ENCODE measurements around the gene PCSK5.
A peak's percentile ranks its signal among the peaks of the same experiment; 100 is the strongest.

The PCSK5 gene

DNA sequence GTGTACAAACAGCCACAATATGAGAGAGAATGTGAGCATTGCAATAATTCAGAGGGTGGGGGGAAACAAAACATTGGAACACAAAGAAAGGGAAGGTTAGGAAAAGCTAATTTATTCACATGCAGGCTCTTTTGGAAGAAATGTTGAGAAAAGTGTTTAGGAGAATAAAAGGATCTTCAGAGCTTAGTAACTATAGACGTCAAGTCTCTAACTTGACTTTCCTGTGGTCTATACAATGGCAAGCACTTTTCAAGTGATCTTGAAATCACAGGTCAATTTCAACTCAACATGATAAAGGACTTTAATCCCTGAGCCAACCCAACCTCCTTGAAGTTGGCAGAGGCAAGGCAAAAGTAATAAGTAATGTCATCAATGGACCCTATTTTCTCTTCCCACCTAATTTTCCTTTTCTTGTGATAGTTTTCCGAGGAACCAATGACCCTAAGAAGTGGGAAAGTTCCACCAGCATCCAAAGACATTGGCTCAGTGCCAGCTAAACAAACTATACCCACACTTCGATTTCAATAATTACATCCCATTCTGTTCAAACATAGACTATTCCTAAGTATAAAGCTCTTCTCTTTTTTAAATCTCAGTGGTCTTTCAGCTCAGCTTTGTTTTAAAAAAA, 480.0 kb downstream of the PCSK5 start:
- DNase-seq = no peak

GRCh38 chr9:76371901-76372300, 481.4 kb downstream of the PCSK5 start:
- DNase-seq = no peak

- no peak for DNase-seq
These were observed 481.9 kb downstream of the PCSK5 start for GRCh38 chr9:76372336-76372735.

DNA sequence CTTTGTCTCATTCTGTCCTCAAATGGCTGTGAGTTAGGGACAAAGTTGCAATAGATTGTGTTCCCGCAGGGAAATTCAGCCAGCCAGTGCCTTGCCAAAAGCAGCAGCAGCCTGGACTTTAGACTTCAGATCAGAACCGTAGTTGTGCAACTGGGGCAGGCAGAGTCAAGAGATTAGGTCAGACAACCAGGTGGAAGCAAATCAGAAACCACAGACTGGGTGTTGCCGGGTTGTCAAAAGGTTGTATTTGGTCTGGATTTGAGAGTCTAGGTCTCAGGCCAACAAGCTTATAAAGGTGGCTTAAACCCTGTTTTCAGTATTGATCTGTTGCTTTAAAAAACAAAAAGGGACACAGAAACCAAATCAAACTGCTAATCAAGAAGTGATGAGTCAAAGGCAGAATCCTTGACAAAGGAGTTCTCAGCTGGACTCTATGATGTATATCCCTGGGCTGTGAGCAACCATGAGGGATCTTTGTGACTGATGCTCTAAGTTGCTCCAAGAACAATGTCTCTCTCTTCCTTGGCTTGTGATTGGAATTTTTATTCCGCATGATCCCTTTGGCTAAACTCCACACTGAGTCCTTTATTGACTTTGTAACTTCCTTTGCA, 482.8 kb downstream of the PCSK5 start:
- no peak for DNase-seq

DNA sequence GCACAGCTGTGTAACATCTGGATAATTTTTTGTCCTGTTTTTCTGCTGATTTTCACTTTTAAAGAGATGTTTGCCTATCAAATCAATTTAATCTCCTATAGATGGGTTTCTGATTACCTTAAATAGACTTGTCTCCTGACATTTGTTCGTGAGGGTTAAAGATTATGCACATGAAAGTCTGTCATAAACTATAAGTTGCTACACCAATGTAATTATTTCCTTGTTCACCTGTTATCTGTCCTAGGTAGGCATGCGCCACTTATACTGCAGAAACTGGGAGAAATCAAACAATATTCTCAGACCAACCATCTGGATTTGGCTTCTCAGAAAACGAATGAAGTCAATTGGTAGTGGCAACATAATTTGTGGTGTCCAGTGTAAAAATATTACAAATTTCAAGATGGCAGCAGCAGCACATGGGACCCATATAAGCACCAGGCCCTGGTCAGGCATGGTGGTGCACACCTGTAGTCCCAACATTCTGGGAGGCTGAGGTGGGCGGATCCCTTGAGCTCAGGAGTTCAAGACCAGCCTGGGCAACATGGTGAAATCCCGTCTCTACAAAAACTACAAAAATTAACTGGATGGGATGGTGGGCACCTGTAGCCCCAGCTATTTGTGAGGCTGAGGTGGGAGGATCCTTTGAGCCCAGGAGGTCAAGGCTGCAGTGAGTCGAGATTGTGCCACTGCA, 483.5 kb downstream of the PCSK5 start:
- DNase-seq = no peak

DNA sequence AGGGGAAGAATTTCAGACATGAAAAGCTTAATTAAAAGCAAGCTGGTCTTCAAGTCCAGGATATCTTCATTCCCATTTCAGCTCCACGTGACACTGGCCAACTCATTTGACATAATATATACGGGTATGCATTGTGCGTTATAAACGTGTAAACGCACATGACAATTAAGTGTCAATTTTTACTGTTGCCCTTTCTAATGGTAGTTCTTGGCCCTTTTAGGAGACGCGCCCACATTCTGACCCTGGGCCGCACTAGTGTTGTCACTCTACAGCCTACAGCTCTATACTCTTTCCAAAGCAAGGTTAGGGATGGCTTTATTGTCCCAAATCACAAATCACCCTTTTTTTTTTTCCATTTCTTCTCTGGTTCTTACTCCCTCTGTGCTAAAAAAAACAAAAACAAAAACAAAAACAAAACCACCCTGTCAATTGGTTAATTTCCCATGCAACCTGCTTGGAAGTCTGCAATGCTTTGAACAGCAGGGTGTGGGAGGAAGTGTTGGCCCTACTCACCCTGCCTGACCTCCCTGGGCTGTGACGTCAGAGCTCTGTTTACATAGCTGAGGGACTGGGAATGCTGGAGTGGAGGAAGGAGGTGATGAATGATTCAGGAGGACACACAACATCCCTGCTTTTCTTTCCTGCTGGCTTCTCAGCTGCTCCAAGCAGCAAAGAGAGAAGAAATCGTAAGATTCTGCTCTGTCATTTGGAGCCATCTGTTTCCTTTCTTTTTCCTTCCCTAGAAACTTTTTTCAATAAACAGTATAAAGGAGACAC, 484.5 kb downstream of the PCSK5 start:
- DNase-seq = no peak

GRCh38 chr9:76377791-76378190, 487.3 kb downstream of the PCSK5 start:
- no peak for DNase-seq

DNA sequence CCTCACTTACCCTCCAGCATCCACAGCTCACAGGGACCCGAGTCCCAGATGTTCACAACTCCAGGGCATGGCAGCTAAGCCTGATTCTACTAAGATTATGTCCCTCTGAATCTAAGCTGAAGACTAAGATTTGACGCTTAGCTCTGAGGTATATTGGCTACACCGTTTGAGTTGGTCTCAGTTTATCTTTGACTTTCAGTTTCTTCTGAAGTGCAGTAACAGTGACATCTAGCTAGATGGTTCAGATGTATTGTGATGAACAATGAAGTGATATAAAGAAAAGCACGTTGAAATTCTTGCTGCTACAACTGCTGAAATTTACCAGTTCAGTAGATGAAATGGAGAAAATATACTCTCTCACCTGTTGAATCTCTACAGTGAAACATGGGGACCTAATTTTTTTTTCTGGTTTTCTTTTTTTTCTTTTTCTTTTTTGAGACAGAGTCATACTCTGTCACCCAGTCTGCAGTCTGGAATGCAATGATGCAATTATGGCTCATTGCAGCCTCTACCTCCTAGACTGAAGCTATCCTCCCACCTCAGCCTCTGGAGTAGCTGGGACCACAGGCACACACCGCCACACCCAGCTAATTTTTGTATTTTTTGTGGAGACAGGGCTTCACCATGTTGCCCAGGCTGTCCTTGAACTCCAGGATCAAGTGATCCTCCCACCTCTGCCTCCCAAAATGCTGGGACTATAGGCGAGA, 488.0 kb downstream of the PCSK5 start:
- DNase-seq = no peak

DNA sequence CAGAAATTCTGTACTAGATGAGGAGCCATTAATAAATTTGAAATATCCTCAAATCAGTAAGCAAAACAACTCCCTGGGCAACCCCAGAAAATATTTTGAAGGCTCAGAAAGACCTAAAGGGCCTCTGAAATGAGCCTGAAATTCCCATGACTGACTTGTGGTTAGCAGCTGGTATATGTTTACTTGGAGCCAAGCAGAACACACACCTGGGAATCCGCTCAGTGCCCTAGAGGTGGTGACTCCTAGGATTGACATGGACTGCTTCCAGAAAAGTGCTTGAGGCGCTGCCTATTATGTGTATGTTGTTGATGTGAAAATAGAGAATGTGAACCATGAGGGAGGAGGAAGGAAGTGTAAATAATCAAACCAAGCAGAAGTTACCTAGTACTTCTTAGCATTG, 489.0 kb downstream of the PCSK5 start:
- DNase-seq = no peak

GRCh38 chr9:76390656-76391055, 500.2 kb downstream of the PCSK5 start:
- DNase-seq = no peak

DNA sequence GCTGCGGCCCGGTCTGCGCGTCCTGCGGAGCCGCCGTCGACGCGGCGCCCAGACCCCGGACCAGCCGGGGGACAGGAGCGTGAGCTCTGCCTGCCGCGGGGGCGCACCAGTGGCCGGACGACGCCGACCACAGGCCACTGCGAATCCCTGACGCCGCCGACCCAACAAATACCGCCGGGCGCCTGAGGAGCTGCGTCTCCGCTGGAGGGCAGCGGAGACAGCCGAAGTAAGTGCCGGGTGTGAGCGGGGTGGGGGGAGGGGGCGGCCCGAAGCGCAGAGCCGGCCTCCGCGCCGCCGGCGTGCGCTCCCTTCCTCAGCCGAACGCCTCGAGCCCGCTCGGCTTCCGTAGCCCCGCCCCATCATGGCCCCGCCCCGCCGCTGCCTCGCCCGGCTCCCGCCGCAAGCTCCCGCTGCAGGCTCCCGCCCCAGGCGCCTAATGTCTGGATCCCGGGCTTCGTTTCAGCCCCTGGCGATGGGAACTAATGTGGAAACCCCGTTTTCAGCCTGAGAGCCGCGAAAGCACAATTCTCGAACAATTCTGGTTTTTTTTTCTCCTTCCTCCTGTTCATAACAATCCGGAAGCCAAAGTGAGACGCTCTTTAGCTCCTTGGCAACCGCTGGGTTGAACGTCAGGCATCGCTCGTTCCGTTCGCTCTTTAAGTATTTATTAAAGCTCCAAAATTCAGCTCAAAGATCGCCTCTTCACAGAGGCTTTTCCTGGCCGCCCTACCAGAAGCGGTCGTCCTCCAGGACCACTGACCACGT, 503.9 kb downstream of the PCSK5 start, which contains the start of gene RFK:
RFK (minus strand) TSS at position 232 of the 765 bp plus-strand sequence. CDS start 255 bp downstream, outside the sequence.
- peak; percentile 97 for DNase-seq

DNA sequence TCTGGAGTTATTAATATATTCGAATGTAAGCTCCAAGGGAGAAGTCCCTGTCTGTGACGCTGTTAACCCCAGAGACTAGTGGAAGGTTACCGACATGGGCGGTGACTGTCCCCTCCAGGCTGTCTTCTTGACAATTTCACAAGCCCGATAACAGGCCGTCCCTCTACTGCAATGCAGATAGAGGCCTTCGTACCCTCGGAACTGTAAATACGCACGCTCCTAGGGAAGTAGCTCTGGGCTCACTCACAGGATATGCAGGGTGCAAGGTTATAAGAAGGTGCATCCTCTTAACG, 504.4 kb downstream of the PCSK5 start:
- peak; percentile 77 for DNase-seq

GRCh38 chr9:76395381-76395780, 504.9 kb downstream of the PCSK5 start:
- no peak for DNase-seq

GRCh38 chr9:76396144-76396543, 505.7 kb downstream of the PCSK5 start:
- no peak for DNase-seq

DNA sequence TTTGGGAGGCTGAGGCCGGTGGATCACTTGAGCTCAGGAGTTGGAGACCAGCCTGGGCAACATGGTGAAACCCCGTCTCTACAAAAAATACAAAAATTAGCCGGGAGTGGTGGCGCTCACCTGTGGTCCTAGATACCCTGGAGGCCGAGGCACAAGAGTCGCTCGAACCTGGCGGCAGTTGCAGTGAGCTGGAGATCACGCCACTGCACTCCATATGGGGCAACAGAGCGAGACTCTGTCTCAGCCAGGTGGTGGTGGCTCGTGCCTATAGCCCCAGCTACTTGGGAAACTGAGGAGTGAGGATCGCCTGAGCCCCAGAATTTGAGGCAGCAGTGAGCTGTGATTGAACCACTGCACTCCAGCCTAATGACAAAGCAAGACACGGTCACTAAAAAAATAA, 506.1 kb downstream of the PCSK5 start:
- no peak for DNase-seq

DNA sequence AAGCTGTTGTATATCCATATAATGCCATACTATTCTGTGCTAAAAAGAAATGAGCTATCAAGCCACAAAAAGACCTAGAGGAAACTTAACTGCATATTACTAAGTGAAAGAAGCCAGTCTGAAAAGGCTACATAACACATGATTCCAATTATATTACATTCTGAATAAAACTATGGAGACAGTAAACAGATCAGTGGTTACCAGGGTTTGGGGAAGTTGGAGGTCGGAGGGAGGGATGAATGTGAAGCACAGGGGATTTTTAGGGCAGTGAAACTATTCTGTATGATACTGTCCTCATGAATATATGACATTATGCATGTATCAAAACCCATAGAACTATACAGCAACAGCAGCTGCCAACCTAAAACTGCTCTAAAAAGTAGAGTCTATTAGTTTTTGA, 509.4 kb downstream of the PCSK5 start:
- no peak for DNase-seq

DNA sequence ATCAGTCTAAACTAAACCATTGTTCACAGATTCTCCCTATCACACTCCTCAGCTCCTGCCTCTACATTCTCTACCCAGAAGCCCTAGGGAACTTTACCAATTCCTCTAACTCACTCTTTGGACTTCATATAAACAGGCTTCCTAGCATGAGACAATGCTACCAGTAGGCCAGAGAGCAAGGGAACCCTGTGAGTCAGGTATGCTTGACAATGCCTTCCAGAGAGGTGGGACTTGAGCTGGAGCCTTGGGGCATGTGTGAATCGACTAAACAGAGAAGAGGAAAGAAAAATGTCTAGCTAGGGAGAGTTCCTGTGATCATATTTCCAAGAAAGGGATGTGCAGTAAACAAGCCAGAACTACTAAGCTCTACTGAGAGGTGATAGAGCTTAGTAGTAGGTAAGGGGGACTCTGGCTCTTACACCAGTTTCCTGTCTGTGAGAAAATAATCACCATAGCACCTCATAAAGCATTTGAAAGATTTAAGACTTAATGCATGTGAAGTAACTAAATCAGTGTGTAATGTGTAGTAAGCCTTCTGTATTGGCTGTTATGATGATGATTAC, 510.1 kb downstream of the PCSK5 start:
- DNase-seq = no peak

- DNase-seq = no peak
These were observed 510.7 kb downstream of the PCSK5 start for GRCh38 chr9:76401176-76401575.

- no peak for DNase-seq
These were observed 511.3 kb downstream of the PCSK5 start for GRCh38 chr9:76401580-76402354.

- no peak for DNase-seq
These were observed 512.9 kb downstream of the PCSK5 start for GRCh38 chr9:76403352-76403751.

DNA sequence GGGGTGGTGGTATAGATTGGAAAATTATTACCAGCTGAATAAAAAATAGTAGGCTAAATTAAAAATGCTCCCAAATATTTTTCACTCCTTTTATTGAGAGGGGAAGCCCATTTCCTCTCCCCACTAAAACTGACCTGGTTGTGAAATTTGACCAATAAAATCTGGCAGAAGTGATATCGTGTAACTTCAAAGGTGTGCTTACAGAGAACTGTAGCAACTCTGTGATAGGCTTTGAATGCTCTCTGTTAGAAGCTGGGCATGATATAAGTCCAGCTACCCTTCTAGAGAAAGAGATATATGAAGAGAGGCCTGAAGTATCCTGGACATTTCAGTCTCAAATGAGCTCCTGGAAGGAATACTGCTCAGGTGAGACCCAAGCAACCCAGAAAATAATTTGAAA, 513.9 kb downstream of the PCSK5 start:
- no peak for DNase-seq

Data from activated CD8-positive, alpha-beta memory T cell treated with anti-CD3 and anti-CD28 coated beads, Interleukin-2, amount 50 U/mL, for 48 hours (primary cell).